GM12874 (cell line): ENCODE data around the gene FGFR4.

Source experiments
- CTCF ChIP-seq: IDR thresholded peaks from 2 replicates; pipeline ENCODE4 v1.5.1; 2011; ENCODE audit warnings: low read depth, mild to moderate bottlenecking, control low read depth, low read length, moderate library complexity; ENCODE audit not compliant: insufficient read depth

The FGFR4 gene

DNA sequence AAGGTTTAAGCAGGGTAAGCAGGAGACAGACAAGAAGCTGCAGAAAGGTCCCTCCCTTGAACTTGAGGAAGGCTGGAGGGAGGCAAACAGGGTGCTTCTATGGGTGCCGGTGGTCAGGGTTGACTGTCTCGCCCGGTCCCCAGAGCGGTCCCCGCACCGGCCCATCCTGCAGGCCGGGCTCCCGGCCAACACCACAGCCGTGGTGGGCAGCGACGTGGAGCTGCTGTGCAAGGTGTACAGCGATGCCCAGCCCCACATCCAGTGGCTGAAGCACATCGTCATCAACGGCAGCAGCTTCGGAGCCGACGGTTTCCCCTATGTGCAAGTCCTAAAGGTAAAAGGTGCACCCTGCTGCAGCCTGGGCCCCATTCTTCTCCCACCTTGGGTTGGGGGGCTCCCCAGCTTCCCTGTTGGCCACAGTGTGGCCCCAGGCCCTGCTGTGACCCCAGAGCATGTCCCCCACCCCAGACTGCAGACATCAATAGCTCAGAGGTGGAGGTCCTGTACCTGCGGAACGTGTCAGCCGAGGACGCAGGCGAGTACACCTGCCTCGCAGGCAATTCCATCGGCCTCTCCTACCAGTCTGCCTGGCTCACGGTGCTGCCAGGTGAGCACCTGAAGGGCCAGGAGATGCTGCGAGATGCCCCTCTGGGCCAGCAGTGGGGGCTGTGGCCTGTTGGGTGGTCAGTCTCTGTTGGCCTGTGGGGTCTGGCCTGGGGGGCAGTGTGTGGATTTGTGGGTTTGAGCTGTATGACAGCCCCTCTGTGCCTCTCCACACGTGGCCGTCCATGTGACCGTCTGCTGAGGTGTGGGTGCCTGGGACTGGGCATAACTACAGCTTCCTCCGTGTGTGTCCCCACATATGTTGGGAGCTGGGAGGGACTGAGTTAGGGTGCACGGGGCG, 5.7 kb downstream of the FGFR4 start:
- no peak for TF ChIP-seq CTCF

- no peak for TF ChIP-seq CTCF
Observed at GRCh38 chr5:177093082-177093712, 6.5 kb downstream of the FGFR4 start.

DNA sequence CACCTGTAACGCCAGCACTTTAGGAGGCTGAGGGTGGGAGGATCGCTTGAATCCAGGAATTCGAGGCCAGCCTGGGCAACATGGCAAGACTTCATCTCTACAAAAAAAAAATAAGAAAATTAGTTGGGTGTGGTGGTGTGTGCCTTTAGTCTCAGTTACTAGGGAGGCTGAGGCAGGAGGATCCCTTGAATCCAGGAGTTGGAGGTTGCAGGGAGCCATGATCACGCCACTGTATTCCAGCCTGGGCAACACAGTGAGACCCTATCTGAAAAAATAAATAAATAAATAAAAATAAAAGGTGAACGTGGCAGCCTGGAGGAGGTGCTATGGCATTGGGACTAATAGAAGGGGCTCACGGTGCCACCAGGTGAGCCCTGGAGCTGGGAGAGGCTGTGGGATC, 7.1 kb downstream of the FGFR4 start:
- TF ChIP-seq CTCF, result no peak

DNA sequence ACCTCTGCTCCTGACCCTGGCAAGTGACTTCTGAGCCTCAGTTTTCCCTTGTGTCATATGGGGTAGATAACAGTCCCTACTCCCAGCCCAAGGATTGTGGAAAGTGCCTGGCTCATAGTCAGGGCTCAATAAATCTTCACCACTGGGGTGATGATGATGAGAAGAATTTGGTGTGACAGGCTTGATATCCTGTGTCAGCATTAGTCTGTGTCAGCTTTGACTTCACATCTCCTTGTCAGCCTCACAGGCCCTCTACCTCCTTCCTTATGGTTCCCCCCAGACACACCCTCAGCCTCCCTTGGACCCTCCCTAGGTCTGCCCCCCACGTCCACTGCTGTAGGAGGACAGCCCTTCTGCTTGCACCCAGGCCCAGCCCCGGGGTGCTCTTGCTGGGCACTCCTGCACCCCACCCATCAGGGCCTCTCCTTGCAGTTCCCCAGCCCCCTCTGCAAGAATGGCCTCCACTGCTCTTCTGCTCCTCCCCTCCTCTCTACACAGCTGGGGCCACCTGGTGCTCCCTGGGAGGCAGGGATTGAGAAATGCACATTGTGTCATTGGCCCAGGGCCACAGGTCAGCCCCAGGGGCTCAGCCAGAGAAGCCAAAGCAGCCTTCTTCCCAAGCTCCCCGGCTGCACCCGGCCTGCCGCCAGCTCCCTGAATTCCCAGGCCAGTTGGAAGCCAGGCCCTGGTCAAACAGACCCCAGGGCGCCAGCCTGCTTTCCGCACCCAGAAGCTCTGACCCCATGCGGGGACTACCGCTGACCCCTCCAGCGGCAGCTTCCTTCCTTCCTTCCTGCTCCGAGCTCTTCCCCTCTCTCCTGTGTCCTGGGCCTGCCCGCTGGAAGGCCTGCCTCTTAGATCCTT, 7.7 kb downstream of the FGFR4 start:
- no peak for TF ChIP-seq CTCF

DNA sequence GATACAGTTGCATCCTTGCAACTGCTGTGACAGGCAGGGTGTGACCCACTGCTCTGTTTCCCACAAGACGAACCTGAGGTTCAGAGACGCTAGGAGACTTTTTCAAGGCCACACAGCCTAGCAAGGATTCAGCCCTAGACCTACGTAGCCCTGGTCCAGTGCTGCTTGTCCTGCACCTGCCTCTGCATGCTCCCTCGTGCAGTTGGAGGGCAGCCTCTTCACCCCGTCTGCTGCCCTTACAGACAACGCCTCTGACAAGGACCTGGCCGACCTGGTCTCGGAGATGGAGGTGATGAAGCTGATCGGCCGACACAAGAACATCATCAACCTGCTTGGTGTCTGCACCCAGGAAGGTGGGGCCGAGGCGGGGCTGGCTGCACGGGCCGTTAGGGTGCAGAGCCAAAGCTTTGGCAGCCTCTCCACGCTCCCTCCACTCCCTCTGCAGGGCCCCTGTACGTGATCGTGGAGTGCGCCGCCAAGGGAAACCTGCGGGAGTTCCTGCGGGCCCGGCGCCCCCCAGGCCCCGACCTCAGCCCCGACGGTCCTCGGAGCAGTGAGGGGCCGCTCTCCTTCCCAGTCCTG, 8.5 kb downstream of the FGFR4 start:
- TF ChIP-seq CTCF, result no peak

DNA sequence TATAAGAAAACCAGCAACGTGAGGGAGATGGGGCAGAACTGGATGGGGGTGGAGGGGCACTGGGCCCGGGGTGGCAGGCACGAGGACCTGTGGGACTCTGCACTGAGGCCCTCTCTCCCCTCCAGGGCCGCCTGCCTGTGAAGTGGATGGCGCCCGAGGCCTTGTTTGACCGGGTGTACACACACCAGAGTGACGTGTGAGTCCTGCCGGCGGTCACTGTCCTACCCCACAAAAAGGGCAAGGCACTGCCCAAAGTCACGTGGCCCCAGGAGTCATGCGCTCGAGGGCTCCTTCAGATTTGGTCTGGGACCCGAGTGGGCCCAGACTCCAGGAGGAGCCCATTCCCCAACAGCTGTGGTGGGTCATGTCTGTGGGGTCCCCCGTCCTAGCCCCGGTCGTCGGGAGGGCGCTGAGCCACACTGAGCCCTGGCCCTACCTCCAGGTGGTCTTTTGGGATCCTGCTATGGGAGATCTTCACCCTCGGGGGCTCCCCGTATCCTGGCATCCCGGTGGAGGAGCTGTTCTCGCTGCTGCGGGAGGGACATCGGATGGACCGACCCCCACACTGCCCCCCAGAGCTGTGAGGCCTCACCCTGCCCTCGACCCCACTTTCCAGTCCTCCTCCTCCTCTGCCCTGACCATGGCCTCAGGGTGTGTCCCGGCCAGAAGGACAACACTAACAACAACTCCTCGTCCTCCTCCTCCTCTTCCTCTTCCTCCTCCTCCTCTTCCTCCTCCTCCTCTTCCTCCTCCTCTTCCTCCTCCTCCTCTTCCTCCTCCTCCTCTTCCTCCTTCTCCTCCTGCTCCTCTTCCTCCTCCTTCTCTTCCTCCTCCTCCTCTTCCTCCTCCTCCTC, 9.7 kb downstream of the FGFR4 start:
- TF ChIP-seq CTCF, result no peak
